Measurements from ENCODE around the gene CAMK4.

Gene CAMK4

DNA sequence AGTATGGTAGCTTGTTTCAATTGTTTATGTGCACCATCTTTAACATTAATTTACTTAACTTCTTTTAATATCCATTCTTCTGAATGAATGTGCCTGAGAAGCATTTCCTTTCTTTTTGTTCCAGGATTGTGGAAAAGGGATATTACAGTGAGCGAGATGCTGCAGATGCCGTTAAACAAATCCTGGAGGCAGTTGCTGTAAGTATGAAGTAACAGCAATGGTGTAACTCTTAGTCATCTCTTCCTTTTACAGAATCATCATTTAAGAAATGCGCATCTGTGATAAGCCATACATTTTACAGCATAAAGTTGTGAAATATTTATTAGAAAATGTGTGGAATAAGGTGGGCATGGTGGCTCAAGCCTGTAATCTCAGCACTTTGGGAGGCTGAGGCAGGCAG is 170.4 kb downstream of the CAMK4 start:
- Histone ChIP-seq H3K27ac (ENCODE audit: extremely low read depth, low read depth, low read length) (no peak overlapping the region), H3K4me3 (ENCODE audit: low read depth, low read length) (no peak overlapping the region), H3K4me1 (ENCODE audit: control insufficient read depth, insufficient read depth, low read length) (no peaks in the 10 kb centered on the region; the same call in 1 of the 2 replicates), H3K9me3 (ENCODE audit: control insufficient read depth, insufficient read depth, low read depth, low read length) (no peaks in the 10 kb centered on the region), H3K36me3 (ENCODE audit: control insufficient read depth in 2 of 2, insufficient read depth in 1 of 2, low read length in 2 of 2) (no peaks in the 10 kb centered on the region)
- ChIA-PET CTCF (interaction anchor here (0.6 kb wide), 1 partner anchor 166 kb away, joined by 4 read pairs; no protein-coding TSS in a partner anchor), POLR2A (no interaction called here)
- TF ChIP-seq, protein P1, sequence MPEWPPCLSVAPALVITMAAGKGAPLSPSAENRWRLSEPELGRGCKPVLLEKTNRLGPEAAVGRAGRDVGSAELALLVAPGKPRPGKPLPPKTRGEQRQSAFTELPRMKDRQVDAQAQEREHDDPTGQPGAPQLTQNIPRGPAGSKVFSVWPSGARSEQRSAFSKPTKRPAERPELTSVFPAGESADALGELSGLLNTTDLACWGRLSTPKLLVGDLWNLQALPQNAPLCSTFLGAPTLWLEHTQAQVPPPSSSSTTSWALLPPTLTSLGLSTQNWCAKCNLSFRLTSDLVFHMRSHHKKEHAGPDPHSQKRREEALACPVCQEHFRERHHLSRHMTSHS (tag by site-specific recombination; IDR thresholded peaks at IDR 0.05): no peak
- TF ChIP-seq, protein P2, sequence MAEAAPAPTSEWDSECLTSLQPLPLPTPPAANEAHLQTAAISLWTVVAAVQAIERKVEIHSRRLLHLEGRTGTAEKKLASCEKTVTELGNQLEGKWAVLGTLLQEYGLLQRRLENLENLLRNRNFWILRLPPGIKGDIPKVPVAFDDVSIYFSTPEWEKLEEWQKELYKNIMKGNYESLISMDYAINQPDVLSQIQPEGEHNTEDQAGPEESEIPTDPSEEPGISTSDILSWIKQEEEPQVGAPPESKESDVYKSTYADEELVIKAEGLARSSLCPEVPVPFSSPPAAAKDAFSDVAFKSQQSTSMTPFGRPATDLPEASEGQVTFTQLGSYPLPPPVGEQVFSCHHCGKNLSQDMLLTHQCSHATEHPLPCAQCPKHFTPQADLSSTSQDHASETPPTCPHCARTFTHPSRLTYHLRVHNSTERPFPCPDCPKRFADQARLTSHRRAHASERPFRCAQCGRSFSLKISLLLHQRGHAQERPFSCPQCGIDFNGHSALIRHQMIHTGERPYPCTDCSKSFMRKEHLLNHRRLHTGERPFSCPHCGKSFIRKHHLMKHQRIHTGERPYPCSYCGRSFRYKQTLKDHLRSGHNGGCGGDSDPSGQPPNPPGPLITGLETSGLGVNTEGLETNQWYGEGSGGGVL (tag by site-specific recombination; IDR thresholded peaks at IDR 0.05): no peak
- TF ChIP-seq ZSCAN16 (tag by site-specific recombination; IDR thresholded peaks at IDR 0.05) (no peak), ZNF16 (tag by site-specific recombination; IDR thresholded peaks at IDR 0.05; ENCODE audit: low read depth) (no peak), ZNF658 (tag by site-specific recombination; IDR thresholded peaks at IDR 0.05) (no peak)
- TF ChIP-seq, protein P3, sequence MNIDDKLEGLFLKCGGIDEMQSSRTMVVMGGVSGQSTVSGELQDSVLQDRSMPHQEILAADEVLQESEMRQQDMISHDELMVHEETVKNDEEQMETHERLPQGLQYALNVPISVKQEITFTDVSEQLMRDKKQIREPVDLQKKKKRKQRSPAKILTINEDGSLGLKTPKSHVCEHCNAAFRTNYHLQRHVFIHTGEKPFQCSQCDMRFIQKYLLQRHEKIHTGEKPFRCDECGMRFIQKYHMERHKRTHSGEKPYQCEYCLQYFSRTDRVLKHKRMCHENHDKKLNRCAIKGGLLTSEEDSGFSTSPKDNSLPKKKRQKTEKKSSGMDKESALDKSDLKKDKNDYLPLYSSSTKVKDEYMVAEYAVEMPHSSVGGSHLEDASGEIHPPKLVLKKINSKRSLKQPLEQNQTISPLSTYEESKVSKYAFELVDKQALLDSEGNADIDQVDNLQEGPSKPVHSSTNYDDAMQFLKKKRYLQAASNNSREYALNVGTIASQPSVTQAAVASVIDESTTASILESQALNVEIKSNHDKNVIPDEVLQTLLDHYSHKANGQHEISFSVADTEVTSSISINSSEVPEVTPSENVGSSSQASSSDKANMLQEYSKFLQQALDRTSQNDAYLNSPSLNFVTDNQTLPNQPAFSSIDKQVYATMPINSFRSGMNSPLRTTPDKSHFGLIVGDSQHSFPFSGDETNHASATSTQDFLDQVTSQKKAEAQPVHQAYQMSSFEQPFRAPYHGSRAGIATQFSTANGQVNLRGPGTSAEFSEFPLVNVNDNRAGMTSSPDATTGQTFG (tag by site-specific recombination; IDR thresholded peaks at IDR 0.05; ENCODE audit: borderline replicate concordance): no peak

DNA sequence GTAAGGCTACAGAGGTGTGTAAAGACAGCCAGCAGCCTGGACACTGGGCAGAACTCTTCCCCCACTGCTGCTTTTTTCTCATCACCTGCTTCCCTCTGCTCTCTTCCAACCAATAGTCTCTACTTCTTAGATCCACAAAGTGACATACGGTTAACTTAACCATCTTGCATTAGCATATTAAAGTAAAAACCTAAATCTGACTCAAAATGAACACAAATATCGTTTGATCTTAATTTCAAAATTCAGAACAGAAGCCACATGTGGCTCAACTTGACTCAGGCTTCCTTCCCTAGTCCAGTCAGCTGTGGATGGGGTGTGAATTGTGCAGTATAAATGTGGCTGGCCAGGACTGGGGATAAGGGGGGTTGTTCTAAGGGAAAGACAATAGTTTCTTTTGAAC is 173.8 kb downstream of the CAMK4 start:
- POLR2A ChIA-PET: no interaction called here
- TF ChIP-seq ZNF558 (tag by site-specific recombination; IDR thresholded peaks at IDR 0.05): no peak
- no peaks in the 10 kb centered on the region for H3K36me3 ChIP-seq (ENCODE audit: control insufficient read depth in 2 of 2, insufficient read depth in 1 of 2, low read length in 2 of 2)

DNA sequence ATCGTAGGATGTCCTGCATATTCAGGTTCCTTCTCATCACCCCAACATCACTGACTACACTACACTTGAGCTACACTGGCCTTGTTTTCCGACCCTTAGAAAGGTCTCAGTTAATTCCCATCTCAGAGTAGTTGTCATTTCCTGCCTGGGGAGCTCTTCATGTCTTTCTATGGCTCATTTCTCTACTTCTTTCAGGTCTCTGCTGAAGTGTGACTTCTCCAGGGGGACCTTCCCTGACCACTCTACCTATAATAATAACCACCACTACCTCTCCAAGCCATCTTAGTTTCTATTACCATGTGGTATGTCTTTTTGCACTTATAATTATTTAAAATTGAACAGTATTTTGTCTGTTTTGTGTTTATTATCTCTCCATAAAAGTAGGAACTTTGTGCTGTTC is 174.9 kb downstream of the CAMK4 start:
- Histone ChIP-seq H3K4me1 (ENCODE audit: control insufficient read depth, insufficient read depth, low read length) (no peaks in the 10 kb centered on the region), H3K4me3 (ENCODE audit: low read depth, low read length) (no peak overlapping the region), H3K36me3 (ENCODE audit: control insufficient read depth in 2 of 2, insufficient read depth in 1 of 2, low read length in 2 of 2) (no peaks in the 10 kb centered on the region), H3K9me3 (ENCODE audit: control insufficient read depth, insufficient read depth, low read depth, low read length) (no peaks in the 10 kb centered on the region), H3K27ac (ENCODE audit: extremely low read depth, low read depth, low read length) (no peak overlapping the region)
- POLR2A ChIA-PET: no interaction called here
- CTCF ChIA-PET: no interaction called here
- TF ChIP-seq ZNF121 (tag by site-specific recombination; IDR thresholded peaks at IDR 0.05) (no peak), ZNF223 (tag by site-specific recombination; IDR thresholded peaks at IDR 0.05) (no peak), ZNF548 (tag by site-specific recombination; IDR thresholded peaks at IDR 0.05) (no peak), ZNF266 (tag by site-specific recombination; IDR thresholded peaks at IDR 0.05; ENCODE audit: low read depth) (no peak), ZNF239 (tag by site-specific recombination; IDR thresholded peaks at IDR 0.05) (no peak), HOXC10 (CRISPR knock-in tag; IDR thresholded peaks at IDR 0.05) (no peak), IKZF3 (tag by site-specific recombination; IDR thresholded peaks at IDR 0.05) (no peak), FEZF1 (tag by site-specific recombination; IDR thresholded peaks at IDR 0.05) (no peak), ZNF571 (tag by site-specific recombination; IDR thresholded peaks at IDR 0.05) (no peak), SALL2 (tag by site-specific recombination; IDR thresholded peaks at IDR 0.05; ENCODE audit: borderline replicate concordance) (no peak), ZFHX2 (tag by site-specific recombination; conservative IDR thresholded peaks at IDR 0.05) (no peak), ZSCAN23 (tag by site-specific recombination; IDR thresholded peaks at IDR 0.05) (no peak), ZNF248 (tag by site-specific recombination; IDR thresholded peaks at IDR 0.05) (no peak)
- TF ChIP-seq, protein P4, sequence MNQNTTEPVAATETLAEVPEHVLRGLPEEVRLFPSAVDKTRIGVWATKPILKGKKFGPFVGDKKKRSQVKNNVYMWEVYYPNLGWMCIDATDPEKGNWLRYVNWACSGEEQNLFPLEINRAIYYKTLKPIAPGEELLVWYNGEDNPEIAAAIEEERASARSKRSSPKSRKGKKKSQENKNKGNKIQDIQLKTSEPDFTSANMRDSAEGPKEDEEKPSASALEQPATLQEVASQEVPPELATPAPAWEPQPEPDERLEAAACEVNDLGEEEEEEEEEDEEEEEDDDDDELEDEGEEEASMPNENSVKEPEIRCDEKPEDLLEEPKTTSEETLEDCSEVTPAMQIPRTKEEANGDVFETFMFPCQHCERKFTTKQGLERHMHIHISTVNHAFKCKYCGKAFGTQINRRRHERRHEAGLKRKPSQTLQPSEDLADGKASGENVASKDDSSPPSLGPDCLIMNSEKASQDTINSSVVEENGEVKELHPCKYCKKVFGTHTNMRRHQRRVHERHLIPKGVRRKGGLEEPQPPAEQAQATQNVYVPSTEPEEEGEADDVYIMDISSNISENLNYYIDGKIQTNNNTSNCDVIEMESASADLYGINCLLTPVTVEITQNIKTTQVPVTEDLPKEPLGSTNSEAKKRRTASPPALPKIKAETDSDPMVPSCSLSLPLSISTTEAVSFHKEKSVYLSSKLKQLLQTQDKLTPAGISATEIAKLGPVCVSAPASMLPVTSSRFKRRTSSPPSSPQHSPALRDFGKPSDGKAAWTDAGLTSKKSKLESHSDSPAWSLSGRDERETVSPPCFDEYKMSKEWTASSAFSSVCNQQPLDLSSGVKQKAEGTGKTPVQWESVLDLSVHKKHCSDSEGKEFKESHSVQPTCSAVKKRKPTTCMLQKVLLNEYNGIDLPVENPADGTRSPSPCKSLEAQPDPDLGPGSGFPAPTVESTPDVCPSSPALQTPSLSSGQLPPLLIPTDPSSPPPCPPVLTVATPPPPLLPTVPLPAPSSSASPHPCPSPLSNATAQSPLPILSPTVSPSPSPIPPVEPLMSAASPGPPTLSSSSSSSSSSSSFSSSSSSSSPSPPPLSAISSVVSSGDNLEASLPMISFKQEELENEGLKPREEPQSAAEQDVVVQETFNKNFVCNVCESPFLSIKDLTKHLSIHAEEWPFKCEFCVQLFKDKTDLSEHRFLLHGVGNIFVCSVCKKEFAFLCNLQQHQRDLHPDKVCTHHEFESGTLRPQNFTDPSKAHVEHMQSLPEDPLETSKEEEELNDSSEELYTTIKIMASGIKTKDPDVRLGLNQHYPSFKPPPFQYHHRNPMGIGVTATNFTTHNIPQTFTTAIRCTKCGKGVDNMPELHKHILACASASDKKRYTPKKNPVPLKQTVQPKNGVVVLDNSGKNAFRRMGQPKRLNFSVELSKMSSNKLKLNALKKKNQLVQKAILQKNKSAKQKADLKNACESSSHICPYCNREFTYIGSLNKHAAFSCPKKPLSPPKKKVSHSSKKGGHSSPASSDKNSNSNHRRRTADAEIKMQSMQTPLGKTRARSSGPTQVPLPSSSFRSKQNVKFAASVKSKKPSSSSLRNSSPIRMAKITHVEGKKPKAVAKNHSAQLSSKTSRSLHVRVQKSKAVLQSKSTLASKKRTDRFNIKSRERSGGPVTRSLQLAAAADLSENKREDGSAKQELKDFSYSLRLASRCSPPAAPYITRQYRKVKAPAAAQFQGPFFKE (tag by site-specific recombination; IDR thresholded peaks at IDR 0.05; ENCODE audit: borderline replicate concordance): no peak

More for the DNA sequence above, 173.8 kb downstream of the CAMK4 start:
- CTCF ChIA-PET: no interaction called here
- Histone ChIP-seq H3K27ac (ENCODE audit: extremely low read depth, low read depth, low read length) (no peak overlapping the region), H3K4me1 (ENCODE audit: control insufficient read depth, insufficient read depth, low read length) (no peaks in the 10 kb centered on the region), H3K4me3 (ENCODE audit: low read depth, low read length) (no peak overlapping the region), H3K9me3 (ENCODE audit: control insufficient read depth, insufficient read depth, low read depth, low read length) (no peaks in the 10 kb centered on the region)

All from HEK293 (cell line).